Epidermal melanocyte (primary cell): ENCODE data around the gene KLHL29.

Experiments
- DNase-seq: peaks from one replicate; pipeline ENCODE4 v3.0.0; 2011; ENCODE audit warnings: low spot score; ENCODE audit not compliant: insufficient read length

KLHL29 gene

DNA sequence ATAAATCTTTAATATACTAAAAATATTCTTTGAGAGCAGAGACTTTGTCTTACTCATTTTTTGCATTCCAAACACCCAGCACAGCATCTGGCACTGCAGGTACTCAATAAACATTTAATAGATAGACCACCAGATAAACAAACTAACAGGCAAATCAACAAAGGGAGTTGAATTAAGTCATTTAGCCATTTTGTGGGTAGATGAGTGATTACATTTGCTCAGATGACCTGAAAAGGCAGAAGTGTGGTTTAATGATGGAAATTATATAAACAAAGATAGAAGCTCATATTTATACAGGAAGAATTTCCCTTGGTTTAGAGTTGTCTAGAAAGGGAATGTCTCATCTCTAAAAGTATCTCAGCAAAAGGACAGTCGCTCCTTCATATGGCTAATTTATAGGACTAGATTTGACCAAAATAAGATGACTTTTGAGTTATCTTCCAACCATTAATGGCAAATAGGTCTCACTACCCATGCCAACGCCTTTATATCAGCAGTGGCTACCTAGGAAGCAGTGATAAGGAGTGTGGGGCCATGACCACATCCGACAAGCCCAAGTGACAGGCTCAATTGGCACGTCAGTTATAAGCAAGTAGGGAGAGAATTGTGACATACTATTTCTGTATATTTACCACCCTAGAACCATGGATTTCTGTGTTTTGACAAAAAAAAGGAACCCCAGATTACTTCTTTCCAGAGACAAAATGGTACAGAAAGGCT, 368.5 kb downstream of the KLHL29 start:
- DNase-seq, result no peak

DNA sequence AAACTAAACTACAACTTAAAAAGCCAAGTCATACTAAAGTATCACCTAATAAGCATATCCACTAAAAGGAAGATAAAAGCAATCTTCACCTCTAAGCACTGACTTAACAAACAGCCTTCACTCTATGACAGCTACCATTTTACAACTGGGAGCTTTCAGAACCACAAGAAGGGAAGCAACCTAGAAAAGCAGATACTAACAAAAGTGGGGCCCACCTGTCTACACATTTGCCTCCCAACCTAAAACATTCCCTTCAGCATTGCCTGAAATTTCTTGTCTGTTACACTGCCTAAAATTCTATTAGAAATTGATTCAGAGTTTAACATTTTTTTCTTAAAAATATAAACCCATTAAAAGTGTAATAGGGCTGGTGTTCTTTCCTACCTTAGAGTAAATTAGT, 370.0 kb downstream of the KLHL29 start:
- no peak for DNase-seq

DNA sequence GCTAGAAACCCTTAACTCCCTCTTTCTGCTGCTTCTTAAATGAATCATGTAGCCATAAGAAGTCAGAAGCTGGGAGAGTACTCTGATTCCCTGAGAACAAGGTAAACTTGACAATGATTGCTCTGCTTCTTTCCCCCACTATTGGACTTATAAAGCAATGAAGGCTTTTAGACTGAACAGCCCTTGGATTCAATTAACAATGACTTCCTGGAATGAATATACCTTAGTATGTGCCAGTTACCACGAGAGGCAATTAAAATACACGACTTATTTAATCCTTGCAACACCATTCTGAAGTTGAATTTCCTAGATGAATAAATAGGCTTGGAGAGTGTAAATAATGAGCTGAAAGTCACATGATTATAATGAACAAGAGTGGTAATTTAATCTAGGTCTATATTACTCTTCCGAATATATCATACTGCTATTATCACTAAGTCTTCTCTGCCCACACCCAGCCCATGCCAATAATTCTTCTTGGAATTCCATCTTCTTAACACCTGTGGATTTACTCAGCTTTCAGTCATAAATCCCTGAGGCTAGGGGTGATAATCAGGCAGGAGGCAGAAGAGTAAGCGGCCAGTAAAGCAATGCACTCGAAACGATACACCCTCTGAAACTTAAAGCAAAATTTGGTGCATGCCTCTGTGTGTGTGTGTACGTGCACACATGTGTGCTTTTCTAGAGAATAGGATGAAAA, 371.8 kb downstream of the KLHL29 start:
- no peak for DNase-seq

DNA sequence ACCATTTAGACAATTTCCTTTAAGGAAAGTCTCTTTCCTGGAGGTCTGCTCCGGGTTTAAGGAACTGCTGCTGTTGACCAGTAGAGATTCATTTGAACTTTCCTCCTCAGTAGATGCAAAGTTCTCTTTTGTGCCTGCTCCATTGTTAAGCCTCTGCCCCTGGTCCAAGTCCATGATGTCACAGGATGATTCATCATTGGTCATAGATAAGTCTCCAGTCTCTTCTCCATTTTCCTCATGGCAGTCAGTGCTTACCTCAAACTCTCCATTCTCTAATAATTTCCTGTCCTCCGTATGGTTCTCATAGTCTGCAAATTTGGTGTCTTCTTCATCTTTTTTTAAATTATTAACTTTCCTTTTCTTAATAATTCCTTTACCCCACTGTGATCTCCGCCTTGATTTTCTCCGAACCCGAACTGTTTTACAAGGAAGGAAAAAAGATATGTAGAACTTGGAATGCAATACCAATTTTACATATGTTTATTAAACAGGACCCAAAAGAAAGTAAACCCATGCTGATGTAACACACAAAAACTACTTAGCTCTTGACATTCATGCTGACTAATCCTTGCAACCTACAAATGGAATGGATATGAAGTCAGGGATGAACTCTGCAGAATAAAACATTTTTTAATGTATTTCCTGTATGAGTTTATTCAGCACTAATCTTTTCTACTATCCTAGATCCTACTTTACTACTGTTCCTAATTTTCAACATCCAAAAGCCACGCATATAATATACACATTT, 372.9 kb downstream of the KLHL29 start:
- no peak for DNase-seq
